HCT116 (cell line): ENCODE measurements around the gene APOBEC3A. TPM values are rescaled to one million over a fixed set of nuclear protein-coding genes. Genes with fewer than 3 reads are reported as not detected.

Experiments used
- ATAC-seq: fragments of 200-7000 bp; cut with Tn5 transposase; 2 replicates; pipeline ENCODE4 v1.9.1; 2020; ENCODE audit warnings: mild to moderate bottlenecking, moderate library complexity
- BruUV-seq: library from RNA; stranded (reverse); fragments of 400-500 nt; replicated peaks from 2 replicates; lab custom pipeline; 2021; lab: Mats Ljungman, UMichigan
- CTCF ChIA-PET: fragments of 300-600 bp; sonication (Branson Sonifier 250); formaldehyde crosslinking; loops from one replicate; lab custom pipeline; 2021; ENCODE audit warnings: antibody characterized with exemption; lab: Charles Lee
- POLR2A ChIA-PET: fragments of 300-600, 350-600 bp; sonication (Branson Sonifier 250); formaldehyde crosslinking; loops from one replicate; lab custom pipeline; 2021; ENCODE audit warnings: antibody characterized with exemption; lab: Charles Lee
- RAD21 ChIA-PET, 2 experiments: fragments of 300-600 bp; sonication (Branson Sonifier 250); formaldehyde crosslinking; loops; one replicate each; lab custom pipeline; 2023; ENCODE audit warnings: low total read pairs in 2 of 2; ENCODE audit not compliant: uncharacterized antibody in 2 of 2, unreplicated experiment in 2 of 2, low non-redundant PET in 1 of 2; lab: Charles Lee
- DNase-seq: peaks from one replicate; pipeline ENCODE4 v3.0.0-alpha.2; 2010; ENCODE audit warnings: low read depth, low spot score
- H2AFZ ChIP-seq: fragments of 200-600 bp; shearing (Covaris generic), sonication (generic); 2 replicates; pipeline ENCODE4 v1.6.1; 2017; ENCODE audit warnings: low read depth, mixed run types, mixed read lengths, antibody characterized with exemption, low read length; ENCODE audit not compliant: poor library complexity, severe bottlenecking
- H3K27ac ChIP-seq: 2 replicates; pipeline ENCODE4 v1.5.1; 2012; ENCODE audit warnings: low read depth, low read length
- H3K27me3 ChIP-seq: fragments of 200-600 bp; sonication (generic); 2 replicates; pipeline ENCODE4 v1.6.1; 2016; ENCODE audit warnings: mixed run types, low read length, mixed read lengths; ENCODE audit not compliant: insufficient read depth
- H3K36me3 ChIP-seq, 2 experiments: fragments of 200-500 bp in 1 of 2; fragments of 200-600 bp in 1 of 2; sonication (Bioruptor generic) in 1 of 2; sonication (generic) in 1 of 2; 2 replicates each; pipeline versions ENCODE4 v1.5.1 to v1.6.1; 2014 to 2016; ENCODE audit warnings: low read length in 2 of 2, inconsistent platforms in 1 of 2, mixed read lengths in 1 of 2, mixed run types in 1 of 2; ENCODE audit not compliant: insufficient read depth in 2 of 2, control insufficient read depth in 1 of 2
- H3K4me1 ChIP-seq, 2 experiments: fragments of 200-600 bp in 1 of 2; sonication (generic) in 1 of 2; 2 replicates each; pipeline versions ENCODE4 v1.5.1 to v1.6.1; 2012 to 2017; ENCODE audit warnings: low read length in 2 of 2, inconsistent platforms in 1 of 2, mild to moderate bottlenecking in 1 of 2, mixed read lengths in 1 of 2, mixed run types in 1 of 2, moderate library complexity in 1 of 2; ENCODE audit not compliant: insufficient read depth in 2 of 2, control insufficient read depth in 1 of 2
- H3K4me2 ChIP-seq: fragments of 200-600 bp; sonication (generic); 2 replicates; pipeline ENCODE4 v1.6.1; 2017; ENCODE audit warnings: mixed run types, low read length, mixed read lengths
- H3K4me3 ChIP-seq, 2 experiments: fragments of 200-600 bp in 1 of 2; sonication (generic) in 1 of 2; replicated peaks in 1 of 2; 2 replicates each; pipeline ENCODE4 v1.5.1; 2011 to 2016; ENCODE audit warnings: low read length in 2 of 2, control low read depth in 1 of 2, low read depth in 1 of 2, mild to moderate bottlenecking in 1 of 2, mixed read lengths in 1 of 2, mixed run types in 1 of 2
- H3K79me2 ChIP-seq: fragments of 200-600 bp; sonication (generic); 2 replicates; pipeline ENCODE4 v1.6.1; 2017; ENCODE audit warnings: mild to moderate bottlenecking, mixed run types, low read length, moderate library complexity, mixed read lengths; ENCODE audit not compliant: insufficient read depth
- H3K9ac ChIP-seq: fragments of 200-600 bp; sonication (generic); 2 replicates; pipeline ENCODE4 v1.6.1; 2016; ENCODE audit warnings: low read length, mixed read lengths
- H3K9me2 ChIP-seq: fragments of 200-600 bp; sonication (generic), shearing (Covaris generic); 2 replicates; pipeline ENCODE4 v1.6.1; 2017; ENCODE audit warnings: mixed run types, mild to moderate bottlenecking, moderate library complexity; ENCODE audit not compliant: insufficient read depth
- H3K9me3 ChIP-seq, 2 experiments: fragments of 200-500 bp in 1 of 2; fragments of 200-600 bp in 1 of 2; sonication (Bioruptor generic) in 1 of 2; sonication (generic) in 1 of 2; 2 replicates each; pipeline ENCODE4 v1.6.1; 2014 to 2017; ENCODE audit warnings: low read length in 2 of 2, mixed read lengths in 2 of 2, inconsistent platforms in 1 of 2, low read depth in 1 of 2, mild to moderate bottlenecking in 1 of 2, mixed run types in 1 of 2, moderate library complexity in 1 of 2; ENCODE audit not compliant: control insufficient read depth in 1 of 2, insufficient read depth in 1 of 2
- H4K20me1 ChIP-seq: fragments of 200-600 bp; sonication (generic), shearing (Covaris generic); 2 replicates; pipeline ENCODE4 v1.6.1; 2017; ENCODE audit warnings: mixed run types, mild to moderate bottlenecking, moderate library complexity; ENCODE audit not compliant: insufficient read depth
- CBX3 ChIP-seq: IDR thresholded peaks from 2 replicates; pipeline ENCODE4 v1.6.1; 2012; ENCODE audit warnings: low read depth
- CTCF ChIP-seq, 3 experiments: fragments of 200-600 bp in 1 of 3; sonication (generic) in 1 of 3; IDR thresholded peaks in 2 of 3; conservative IDR thresholded peaks in 1 of 3; 2 replicates each; pipeline ENCODE4 v1.5.1; 2012 to 2017; ENCODE audit warnings: low read depth in 2 of 3, low read length in 2 of 3, antibody characterized with exemption in 1 of 3, borderline replicate concordance in 1 of 3, control low read depth in 1 of 3, mild to moderate bottlenecking in 1 of 3, mixed read lengths in 1 of 3, mixed run types in 1 of 3, moderate library complexity in 1 of 3; ENCODE audit not compliant: insufficient read depth in 1 of 3
- EGR1 ChIP-seq: IDR thresholded peaks from 2 replicates; pipeline ENCODE4 v1.6.1; 2012; ENCODE audit warnings: low read depth
- ELF1 ChIP-seq: IDR thresholded peaks from 2 replicates; pipeline ENCODE4 v1.6.1; 2012; ENCODE audit warnings: low read depth, borderline replicate concordance
- POLR2AphosphoS5 ChIP-seq: IDR thresholded peaks from 2 replicates; pipeline ENCODE4 v1.6.1; 2011; ENCODE audit warnings: mild to moderate bottlenecking, low read depth, low read length, moderate library complexity
- RAD21 ChIP-seq: IDR thresholded peaks from 2 replicates; pipeline ENCODE4 v1.6.1; 2012; ENCODE audit warnings: low read depth, mild to moderate bottlenecking
- SP1 ChIP-seq: IDR thresholded peaks from 2 replicates; pipeline ENCODE4 v1.6.1; 2012; ENCODE audit warnings: low read depth
- intact Hi-C: fragments of 100-400 bp; cut with micrococcal nuclease; formaldehyde crosslinking; loops from 2 replicates; pipeline ENCODE4 v1.10.0; 2022
- total RNA-seq: library from RNA; stranded (reverse); gene quantifications from one replicate; pipeline ENCODE4 v1.2.1, GENCODE V29; 2021; ENCODE audit not compliant: unreplicated experiment

APOBEC3A gene
- total RNA-seq, 1 experiment from 2014 or later, result not detected

GRCh38 chr22:38981005-38981991, 23.9 kb downstream of the APOBEC3A start:
- H3K27ac ChIP-seq, result peak overlapping the region; percentile 50
- no TSS peak for BruUV-seq

More at GRCh38 chr22:38981005-38981991, 23.9 kb downstream of the APOBEC3A start:
- peak; percentile 56 for ATAC-seq
- DNase-seq, result peak; percentile 37
- Histone ChIP-seq H3K79me2 (no peaks in the 10 kb centered on the region), H3K4me1 (peaks cover 22 to 42% of the 10 kb centered on the region in 2 experiments), H3K4me3 (peak overlapping the region in 1 of 2 experiments; percentile 50; a peak in 2 of 4 replicates), H3K9me3 (peaks cover 0 to 8% of the 10 kb centered on the region in 2 experiments; a peak in 1 of 4 replicates), H3K9ac (peak overlapping the region; percentile 50; the same call in 1 of the 2 replicates), H4K20me1 (no peaks in the 10 kb centered on the region), H3K9me2 (no peaks in the 10 kb centered on the region), H2AFZ (peak overlapping the region; percentile 26), H3K36me3 (no peaks in the 10 kb centered on the region), H3K4me2 (peak overlapping the region; percentile 66), H3K27me3 (no peaks in the 10 kb centered on the region)
- ChIA-PET POLR2A (interaction anchor here (0.8 to 1.3 kb wide), 2 partner anchors 22 to 54 kb away, joined by 3 read pairs; no protein-coding TSS in a partner anchor), RAD21 (no interaction called here), CTCF (interaction anchor here (0.6 to 2.0 kb wide), 4 partner anchors 8 to 57 kb away, joined by 3 to 5 read pairs (median 3); no protein-coding TSS in a partner anchor)
- TF ChIP-seq ELF1 (no peak), RAD21 (peak; percentile 34; the same call in 1 of the 2 replicates), EGR1 (peak; percentile 95), CBX3 (no peak), POLR2AphosphoS5 (no peak), SP1 (no peak), CTCF (IDR thresholded peaks at IDR 0.05 in 2 of 3, conservative IDR thresholded peaks at IDR 0.05 in 1 of 3; ENCODE audit: borderline replicate concordance in 1 of 3, insufficient read depth in 1 of 3, low read depth in 2 of 3, low read length in 2 of 3) (peak; percentile 40 to 55 (median 47); a peak in 3 of 6 replicates)
- intact Hi-C loops, result no loop called here
